ENCODE measurements around the gene SLC6A11. TPM values are rescaled to one million over a fixed set of nuclear protein-coding genes. Genes with fewer than 3 reads are reported as not detected.

SLC6A11 gene
- total RNA-seq, 1 donor from 2014 or later, result 1.4 TPM

GRCh38 chr3:10982782-10983181, 166.8 kb downstream of the SLC6A11 start:
- ATAC-seq (no peak), DNase-seq (ENCODE audit: low spot score) (no peak)
- intact Hi-C loops (cut with DNase I), result no loop called here

GRCh38 chr3:10983219-10983916, 167.3 kb downstream of the SLC6A11 start:
- intact Hi-C loops (cut with DNase I), result no loop called here
- ATAC-seq (peak; percentile 80), DNase-seq (ENCODE audit: low spot score) (no peak)

GRCh38 chr3:10984371-10984896, 168.4 kb downstream of the SLC6A11 start:
- ATAC-seq, result no peak
- no peak for DNase-seq (ENCODE audit: low spot score)
- intact Hi-C loops (cut with DNase I), result no loop called here

GRCh38 chr3:10985181-10985580, 169.2 kb downstream of the SLC6A11 start:
- intact Hi-C loops (cut with DNase I), result no loop called here
- ATAC-seq, result no peak
- no peak for DNase-seq (ENCODE audit: low spot score)

- intact Hi-C loops (cut with DNase I), result no loop called here
- DNase-seq (ENCODE audit: low spot score) (no peak), ATAC-seq (no peak)
Observed at GRCh38 chr3:10986592-10986991, 170.6 kb downstream of the SLC6A11 start.

GRCh38 chr3:10988001-10988665, 172.1 kb downstream of the SLC6A11 start:
- no peak for DNase-seq (ENCODE audit: low spot score)
- ATAC-seq, result no peak
- intact Hi-C loops (cut with DNase I), result no loop called here

GRCh38 chr3:10988991-10989484, 173.0 kb downstream of the SLC6A11 start:
- no peak for ATAC-seq
- intact Hi-C loops (cut with DNase I), result no loop called here
- no peak for DNase-seq (ENCODE audit: low spot score)

Other genes starting within 250 kb of the SLC6A11 start
- gene SLC6A1, start 176.5 kb downstream of the SLC6A11 start, total RNA-seq, result 10.9 TPM

All from sciatic nerve (tissue), 2 donors.